MG63 (cell line): ENCODE data around the gene PRAMEF5. TPM values are rescaled to one million over a fixed set of nuclear protein-coding genes. Genes with fewer than 3 reads are reported as not detected.
"Not testable (repeated sequence)": the region's sequence is repeated elsewhere in the genome, so short reads cannot be mapped to it uniquely, and the experiment has no call there.

ENCODE experiments used
- DNase-seq: peaks from one replicate; pipeline ENCODE4 v3.0.0-alpha.2; 2020
- H3K27me3 ChIP-seq: fragments of 250-450 bp; sonication (Bioruptor Pico); 2 replicates; pipeline ENCODE4 v1.5.1; 2020; ENCODE audit warnings: mild to moderate bottlenecking, moderate library complexity
- H3K36me3 ChIP-seq: fragments of 250-450 bp; sonication (Bioruptor Pico); 2 replicates; pipeline ENCODE4 v1.5.1; 2020; ENCODE audit warnings: mild to moderate bottlenecking, moderate library complexity
- H3K4me3 ChIP-seq: fragments of 250-450 bp; sonication (Bioruptor Pico); 2 replicates; pipeline ENCODE4 v1.5.1; 2020; ENCODE audit warnings: mild to moderate bottlenecking, moderate library complexity
- H3K9me3 ChIP-seq: fragments of 250-450 bp; sonication (Bioruptor Pico); 2 replicates; pipeline ENCODE4 v1.5.1; 2020; ENCODE audit warnings: mild to moderate bottlenecking, moderate library complexity
- total RNA-seq: library from RNA; depleted of rRNA; stranded (reverse); fragments of >200 nt; shearing (Covaris generic); gene quantifications from 2 replicates; pipeline ENCODE4 v1.2.3, GENCODE V29; 2014; ENCODE audit warnings: low replicate concordance; rRNA removed

The PRAMEF5 gene
- total RNA-seq, result not detected in 2 replicates

DNA sequence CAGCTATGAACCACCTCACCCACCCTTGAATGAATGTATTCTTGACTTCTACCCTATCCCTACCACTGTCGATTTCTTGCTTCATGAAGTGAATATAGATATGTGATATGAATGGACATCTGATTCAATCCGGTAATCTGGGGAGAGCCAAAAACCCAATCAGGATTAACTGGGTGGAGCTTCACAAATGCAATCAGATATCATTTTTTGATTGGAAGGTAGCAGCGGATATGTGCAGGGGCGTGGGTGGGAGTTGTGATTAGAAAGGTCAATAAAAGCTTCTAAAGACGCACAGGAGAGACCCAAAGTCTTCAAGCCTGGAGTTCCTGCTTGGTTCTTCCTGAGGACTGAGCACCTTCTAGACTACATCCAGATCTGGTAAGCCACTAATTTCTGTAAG is at the start of gene PRAMEF5:
PRAMEF5 (plus strand) TSS at position 301 of the 400 bp plus-strand sequence. CDS start 5,071 bp downstream, outside the sequence.
- DNase-seq, H3K4me3 ChIP-seq, H3K27me3 ChIP-seq, H3K36me3 ChIP-seq, H3K9me3 ChIP-seq: not testable (repeated sequence)

DNA sequence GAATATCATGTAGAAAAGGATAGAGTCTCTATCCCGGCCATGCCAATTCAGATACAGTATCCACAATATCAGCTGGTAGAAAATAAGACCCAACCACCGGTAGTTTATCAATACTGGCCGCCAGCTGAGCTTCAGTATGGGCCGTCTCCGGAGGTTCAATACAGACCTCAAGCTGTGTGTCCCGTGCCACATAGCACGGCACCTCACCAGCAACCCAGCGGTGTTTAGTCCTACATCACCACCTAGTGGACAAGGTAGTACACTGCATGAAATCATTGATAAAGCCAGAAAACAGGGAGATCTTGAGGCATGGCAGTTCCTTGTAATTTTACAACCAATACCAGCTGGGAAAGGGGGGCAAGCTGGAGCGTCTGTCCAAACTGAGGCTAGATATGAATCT is 45.3 kb upstream of the PRAMEF5 start:
- H3K4me3 ChIP-seq, DNase-seq: not testable (repeated sequence)

DNA sequence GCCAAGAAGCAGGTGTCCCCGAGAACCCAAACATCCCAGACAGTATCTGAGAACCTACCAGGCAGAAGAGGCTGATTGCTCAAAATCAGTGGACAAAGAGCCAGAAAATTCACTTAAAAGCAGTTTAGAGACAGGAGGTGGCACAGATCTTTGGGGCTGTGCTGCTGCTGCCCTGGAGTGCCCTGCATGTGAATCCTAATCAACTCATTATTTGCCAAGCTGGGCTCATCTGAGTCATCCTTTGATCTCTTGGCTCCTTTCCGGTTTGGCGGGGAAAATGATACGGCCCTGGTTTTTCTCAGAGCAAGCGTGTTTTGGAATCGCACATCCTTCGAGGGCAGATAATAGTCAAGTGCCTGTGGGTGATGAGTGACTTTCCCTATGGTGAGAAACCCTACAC is 37.4 kb upstream of the PRAMEF5 start:
- not testable (repeated sequence) for H3K27me3 ChIP-seq, H3K9me3 ChIP-seq, DNase-seq, H3K4me3 ChIP-seq, H3K36me3 ChIP-seq

More for the DNA sequence above, 45.3 kb upstream of the PRAMEF5 start:
- not testable (repeated sequence) for H3K27me3 ChIP-seq, H3K9me3 ChIP-seq, H3K36me3 ChIP-seq

DNA sequence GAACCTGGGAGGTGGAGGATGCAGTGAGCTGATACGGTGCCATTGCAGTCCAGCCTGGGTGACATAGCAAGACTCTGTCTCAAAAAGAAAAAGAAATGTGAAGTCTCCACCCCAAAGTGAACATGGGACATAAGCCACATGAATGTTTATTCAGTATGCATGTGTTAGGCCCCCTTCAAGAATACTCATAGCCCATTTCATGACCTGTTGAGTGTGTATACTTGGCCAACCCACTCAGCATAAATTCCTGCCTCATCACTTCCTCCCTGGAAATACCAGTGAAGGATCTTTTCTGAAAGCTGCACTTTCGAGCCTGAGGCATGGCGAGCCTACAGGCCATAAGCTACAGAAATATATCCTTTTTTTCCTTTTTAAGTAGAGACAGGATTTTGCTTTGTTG is 34.8 kb upstream of the PRAMEF5 start:
- DNase-seq, H3K4me3 ChIP-seq, H3K9me3 ChIP-seq, H3K36me3 ChIP-seq, H3K27me3 ChIP-seq: not testable (repeated sequence)

DNA sequence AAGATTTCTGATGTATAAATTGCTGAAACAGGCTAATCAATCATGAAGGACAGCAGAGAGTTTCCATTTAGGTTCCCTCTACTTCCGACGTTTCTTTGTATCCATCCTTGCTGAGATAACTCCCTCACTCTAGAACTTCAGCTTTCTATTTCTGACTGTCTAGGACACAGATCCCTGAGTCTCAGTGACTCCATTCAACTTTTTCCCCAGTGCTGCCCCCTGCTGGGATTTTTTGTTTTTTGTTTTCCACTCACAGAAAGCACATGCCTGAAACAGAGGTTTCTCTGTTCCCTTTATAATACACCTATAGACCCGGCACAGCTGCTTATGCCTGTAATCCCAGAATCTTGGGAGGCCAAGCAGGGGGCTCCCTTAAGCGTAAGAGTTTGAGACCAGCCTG is 31.2 kb upstream of the PRAMEF5 start:
- H3K4me3 ChIP-seq, H3K36me3 ChIP-seq, H3K27me3 ChIP-seq, H3K9me3 ChIP-seq, DNase-seq: not testable (repeated sequence)

DNA sequence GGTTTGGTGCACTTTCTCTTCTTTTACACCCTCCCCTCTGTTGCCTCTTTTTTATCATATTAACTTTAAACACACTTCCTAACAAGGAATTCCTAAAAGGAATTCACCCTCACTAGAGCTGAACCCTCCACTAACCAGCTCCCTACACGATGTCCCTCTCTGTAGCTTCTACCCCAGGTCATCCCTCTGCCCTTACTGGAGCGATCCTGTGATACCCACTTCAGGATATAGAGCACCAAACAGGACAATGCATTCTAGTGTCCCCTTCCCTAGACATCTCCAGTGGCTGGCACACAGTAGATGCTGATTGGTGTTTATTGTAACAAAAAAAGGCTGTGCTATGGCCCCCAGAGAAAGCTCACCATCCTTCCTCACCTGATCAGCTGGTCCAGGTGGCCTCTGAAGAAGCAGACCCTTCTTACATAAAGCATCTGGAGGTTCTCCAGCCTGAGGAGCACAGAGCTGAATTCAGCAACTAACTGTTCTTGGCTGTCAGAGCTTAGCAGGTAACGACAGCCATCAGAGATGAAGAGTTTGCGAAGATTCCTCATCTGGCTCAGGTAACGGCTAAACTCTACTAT is 29.4 kb upstream of the PRAMEF5 start:
- Histone ChIP-seq H3K9me3 (no peaks in the 10 kb centered on the region), H3K27me3 (peaks cover 4% of the 10 kb centered on the region; the same call in 1 of the 2 replicates), H3K4me3 (no peak overlapping the region), H3K36me3 (no peaks in the 10 kb centered on the region)
- no peak for DNase-seq

DNA sequence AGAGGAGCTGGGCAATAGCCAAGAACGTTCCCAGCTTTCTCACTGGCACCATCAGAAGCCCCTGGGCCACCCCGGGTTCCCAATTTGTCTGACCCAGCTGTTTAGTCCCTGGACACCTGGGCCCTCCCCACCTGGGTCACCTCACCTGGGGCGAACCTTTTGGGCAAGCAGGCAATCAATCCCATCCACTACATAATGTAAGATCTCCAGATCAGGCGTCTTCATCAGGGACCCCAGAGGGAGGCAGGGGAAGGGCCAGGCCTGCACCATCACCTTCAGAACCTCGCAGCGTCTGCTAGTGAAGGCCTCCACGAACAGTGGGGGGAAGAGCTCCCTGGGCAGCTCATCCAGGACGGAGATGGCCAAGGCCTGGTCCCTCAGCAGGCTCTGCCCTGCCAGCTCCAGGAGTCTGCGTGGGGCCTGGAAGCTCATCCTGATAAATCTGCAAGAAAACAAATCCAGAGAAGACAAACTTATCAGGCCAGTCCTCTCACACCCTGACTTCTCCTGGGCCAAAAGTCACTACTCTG is 28.3 kb upstream of the PRAMEF5 start, which contains the start of gene PRAMEF18:
PRAMEF18 (minus strand) TSS at position 480 of the 530 bp plus-strand sequence; CDS start at position 432, 48 bp downstream.
- not testable (repeated sequence) for DNase-seq, H3K27me3 ChIP-seq, H3K4me3 ChIP-seq, H3K36me3 ChIP-seq, H3K9me3 ChIP-seq

DNA sequence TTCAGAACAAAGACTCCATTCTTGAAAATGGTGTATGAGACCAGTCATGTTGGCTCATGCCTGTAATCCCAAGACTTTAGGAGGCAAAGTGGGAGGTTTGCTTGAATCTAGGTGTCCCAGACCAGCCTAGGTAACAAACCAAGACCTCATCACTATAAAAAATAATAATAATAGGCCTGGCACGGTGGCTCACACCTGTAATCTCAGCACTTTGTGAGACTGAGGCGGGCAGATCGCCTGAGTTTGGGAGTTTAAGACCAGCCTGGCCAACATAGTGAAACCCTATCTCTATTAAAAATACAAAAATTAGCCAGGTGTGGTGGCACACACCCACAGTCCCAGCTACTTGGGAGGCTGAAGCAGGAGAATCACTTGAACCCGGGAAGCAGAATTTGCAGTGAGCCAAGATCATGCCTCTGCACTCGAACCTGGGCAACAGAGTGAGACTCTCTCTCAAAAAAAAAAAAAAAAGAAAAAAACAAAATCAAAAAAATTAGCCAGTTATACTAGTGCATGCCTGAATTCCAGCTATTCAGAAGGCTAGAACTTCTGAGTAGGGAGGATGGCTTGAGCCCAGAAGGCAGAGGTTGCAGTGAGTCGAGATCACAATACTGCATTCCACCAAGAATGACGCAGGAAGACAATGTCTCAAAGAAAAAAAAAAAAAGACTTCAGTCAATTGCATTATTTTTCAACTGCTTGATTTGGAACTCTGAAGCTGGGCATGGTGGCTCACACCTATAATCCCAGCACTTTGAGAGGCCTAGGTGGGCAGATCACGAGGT is 26.5 kb upstream of the PRAMEF5 start:
- not testable (repeated sequence) for H3K36me3 ChIP-seq, H3K9me3 ChIP-seq, DNase-seq

DNA sequence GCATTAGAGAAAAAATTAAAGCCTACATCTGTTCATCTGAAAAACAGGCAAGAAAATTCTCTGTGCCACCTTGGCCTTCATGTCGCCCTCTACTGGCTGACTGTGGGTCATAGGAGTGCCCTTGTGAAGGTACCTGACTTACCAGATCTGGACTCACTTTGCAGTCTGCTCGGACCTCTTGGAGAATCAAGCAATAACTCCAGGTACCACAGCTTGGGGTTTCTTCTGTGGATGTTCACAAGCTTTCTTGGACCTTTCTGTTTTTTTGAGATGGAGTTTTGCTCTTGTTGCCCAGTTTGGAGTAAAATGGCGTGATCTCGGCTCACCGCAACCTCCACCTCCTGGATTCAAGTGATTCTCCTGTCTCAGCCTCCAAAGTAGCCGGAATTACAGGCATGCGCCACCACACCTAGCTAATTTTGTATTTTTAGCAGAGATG is 25.6 kb upstream of the PRAMEF5 start:
- Histone ChIP-seq H3K4me3 (no peak overlapping the region), H3K27me3 (peaks cover 11% of the 10 kb centered on the region; the same call in 1 of the 2 replicates), H3K36me3 (no peaks in the 10 kb centered on the region), H3K9me3 (no peaks in the 10 kb centered on the region)
- peak; percentile 20 for DNase-seq

More for the DNA sequence above, 26.5 kb upstream of the PRAMEF5 start:
- H3K27me3 ChIP-seq, H3K4me3 ChIP-seq: not testable (repeated sequence)

DNA sequence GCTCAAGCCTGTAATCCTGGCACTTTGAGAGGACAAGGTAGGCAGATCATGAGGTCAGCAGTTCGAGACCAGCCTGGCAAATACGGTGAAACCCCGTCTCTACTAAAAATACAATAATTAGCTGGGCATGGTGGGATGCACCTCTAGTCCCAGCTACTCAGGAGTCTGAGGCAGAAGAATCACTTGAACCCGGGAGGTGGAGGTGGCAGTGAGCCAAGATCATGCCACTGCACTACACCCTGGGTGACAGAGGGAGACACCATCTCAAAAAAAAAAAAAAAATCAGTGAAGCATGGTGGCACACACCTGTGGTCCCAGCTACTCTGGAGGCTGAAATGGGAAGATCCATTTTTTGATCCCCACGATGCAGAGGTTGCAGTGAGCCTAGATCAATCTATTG is 23.9 kb upstream of the PRAMEF5 start:
- H3K4me3 ChIP-seq, DNase-seq, H3K36me3 ChIP-seq, H3K9me3 ChIP-seq: not testable (repeated sequence)
- H3K27me3 ChIP-seq, result peaks cover 11% of the 10 kb centered on the region; the same call in 1 of the 2 replicates

DNA sequence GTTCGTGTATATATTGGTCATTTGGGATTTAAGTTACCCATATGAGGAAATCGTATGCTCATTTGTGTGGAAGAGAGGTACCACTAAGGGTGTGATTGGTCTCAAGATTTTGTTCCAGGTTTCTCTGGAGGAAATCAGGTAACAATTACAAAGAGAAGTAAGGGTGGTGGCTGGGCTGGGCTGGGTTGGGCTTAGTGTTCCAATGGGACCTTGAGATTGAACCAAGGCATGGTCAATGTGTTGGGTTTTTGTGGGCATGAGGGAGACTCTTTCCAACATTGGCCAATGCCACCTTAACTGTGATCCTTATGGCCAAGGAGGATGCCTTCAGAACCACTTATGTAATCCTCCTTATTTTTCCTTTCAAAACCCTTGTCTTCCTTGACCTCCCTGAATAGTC is 23.4 kb upstream of the PRAMEF5 start:
- not testable (repeated sequence) for DNase-seq, H3K9me3 ChIP-seq

DNA sequence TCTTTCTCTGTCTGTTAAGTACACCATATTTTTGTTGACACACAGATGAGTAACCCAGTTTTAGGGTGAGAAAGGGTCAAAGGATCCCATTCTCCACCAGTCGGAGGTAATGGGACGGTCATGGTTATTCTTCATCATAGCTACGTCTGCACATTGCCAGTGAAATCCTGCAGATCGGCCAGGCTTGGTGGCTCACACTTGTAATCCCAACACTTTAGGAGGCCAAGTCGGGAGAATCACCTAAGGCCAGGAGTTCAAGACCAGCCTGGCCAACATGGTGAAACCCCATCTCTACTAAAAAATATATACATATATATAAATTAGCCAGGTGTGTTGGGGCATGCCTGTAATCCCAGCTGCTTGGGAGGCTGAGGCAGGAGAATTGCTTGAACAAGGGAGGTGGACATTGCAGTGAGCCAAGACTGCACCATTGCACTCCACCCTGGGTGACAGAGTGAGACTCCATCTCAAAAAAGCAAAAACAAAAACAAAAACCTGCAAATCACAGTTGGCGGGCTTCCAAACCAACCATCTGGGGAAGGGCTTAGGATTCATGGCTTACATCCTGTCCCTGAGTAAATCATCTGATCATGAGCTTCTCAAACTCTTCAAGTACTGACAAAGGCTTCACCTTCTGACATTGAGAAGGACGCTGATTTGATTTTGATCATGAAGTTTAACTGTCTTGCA is 22.8 kb upstream of the PRAMEF5 start:
- DNase-seq, H3K36me3 ChIP-seq, H3K4me3 ChIP-seq, H3K9me3 ChIP-seq: not testable (repeated sequence)
- H3K27me3 ChIP-seq, result peaks cover 11% of the 10 kb centered on the region; the same call in 1 of the 2 replicates

More for the DNA sequence above, 23.4 kb upstream of the PRAMEF5 start:
- peaks cover 11% of the 10 kb centered on the region; the same call in 1 of the 2 replicates for H3K27me3 ChIP-seq
- H3K36me3 ChIP-seq, H3K4me3 ChIP-seq: not testable (repeated sequence)

DNA sequence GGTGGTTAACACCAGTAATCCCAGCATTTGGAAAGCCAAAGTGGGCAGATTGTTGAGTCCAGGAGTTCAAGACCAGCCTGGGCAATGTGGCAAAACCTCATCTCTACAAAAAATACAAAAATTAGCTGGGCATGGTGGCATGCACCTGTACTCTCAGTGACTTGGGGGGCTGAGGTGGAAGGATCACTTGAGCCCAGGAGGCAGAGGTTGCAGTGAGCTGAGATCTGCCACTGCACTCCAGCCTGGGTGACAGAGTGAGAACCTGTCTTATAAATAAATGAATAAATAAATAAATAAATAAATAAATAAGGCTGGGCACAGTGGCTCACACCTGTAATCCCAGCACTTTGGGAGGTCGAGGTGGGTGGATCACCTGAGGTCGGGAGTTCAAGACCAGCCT is 21.9 kb upstream of the PRAMEF5 start:
- H3K36me3 ChIP-seq, H3K9me3 ChIP-seq, DNase-seq, H3K4me3 ChIP-seq: not testable (repeated sequence)
- peaks cover 13% of the 10 kb centered on the region for H3K27me3 ChIP-seq

DNA sequence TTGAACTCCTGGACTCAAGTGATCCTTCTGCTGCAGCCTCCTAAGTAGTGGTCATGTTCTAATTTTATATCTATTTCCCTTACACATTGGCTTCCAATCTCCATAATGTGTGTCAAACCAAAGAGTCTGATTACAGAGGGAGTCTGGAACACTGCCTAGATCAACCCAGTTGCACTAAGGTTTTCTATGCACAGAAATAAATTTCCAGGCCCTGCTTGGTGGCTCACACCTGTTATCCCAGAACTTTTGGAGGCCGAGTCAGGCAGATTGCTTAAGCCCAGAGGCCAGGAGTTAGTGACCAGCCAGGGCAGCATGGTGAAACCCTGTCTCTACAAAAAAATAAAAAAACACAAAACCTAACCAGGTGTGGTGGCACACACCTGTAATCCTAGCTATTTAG is 19.9 kb upstream of the PRAMEF5 start:
- H3K36me3 ChIP-seq, DNase-seq, H3K4me3 ChIP-seq, H3K9me3 ChIP-seq: not testable (repeated sequence)
- H3K27me3 ChIP-seq, result peaks cover 10% of the 10 kb centered on the region

DNA sequence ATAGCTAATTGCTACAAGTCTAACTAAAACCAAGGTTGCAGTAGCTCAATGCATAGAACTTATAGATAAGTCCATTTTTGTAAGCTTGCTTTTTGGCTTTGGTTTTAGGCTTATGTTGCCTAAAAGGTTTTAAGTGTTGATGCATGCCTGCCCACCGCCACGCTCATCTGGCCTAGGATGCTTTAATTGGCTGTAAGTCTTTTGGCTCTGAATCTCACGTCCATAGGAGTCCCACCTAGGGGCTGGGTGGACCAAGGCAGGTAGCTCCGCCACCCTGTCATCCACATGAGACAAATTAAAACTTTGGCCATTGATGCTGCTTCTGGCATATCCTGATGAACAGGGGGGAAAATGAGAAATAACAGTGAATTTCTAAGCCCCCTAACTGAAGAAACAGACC is 16.4 kb upstream of the PRAMEF5 start:
- H3K4me3 ChIP-seq, H3K36me3 ChIP-seq, H3K9me3 ChIP-seq, DNase-seq: not testable (repeated sequence)
- H3K27me3 ChIP-seq, result peaks cover 10% of the 10 kb centered on the region

DNA sequence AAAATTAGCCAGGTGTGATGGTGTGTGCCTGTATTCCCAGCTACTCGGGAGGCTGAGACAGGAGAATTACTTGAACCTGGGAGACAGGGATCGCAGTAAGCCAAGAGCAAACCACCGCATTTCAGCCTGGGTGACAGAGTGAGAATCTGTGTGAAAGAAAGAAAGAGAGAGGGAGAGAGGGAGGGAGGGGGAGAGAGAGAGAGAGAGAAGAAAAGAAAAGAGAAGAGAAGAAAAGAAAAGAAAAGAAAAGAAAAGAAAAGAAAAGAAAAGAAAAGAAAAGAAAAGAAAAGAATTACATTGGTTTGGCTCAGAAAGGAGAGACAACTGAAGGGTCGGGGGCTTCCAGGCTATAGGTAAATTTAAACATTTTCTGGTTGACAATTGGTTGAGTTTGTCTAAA is 14.4 kb upstream of the PRAMEF5 start:
- not testable (repeated sequence) for H3K9me3 ChIP-seq, H3K36me3 ChIP-seq, DNase-seq, H3K4me3 ChIP-seq, H3K27me3 ChIP-seq
